Chondrocyte (in vitro differentiated cells): ENCODE results near the gene ANO2. TPM values are rescaled to one million over a fixed set of nuclear protein-coding genes. Genes with fewer than 3 reads are reported as not detected.

ENCODE experiments used
- DNase-seq: peaks from one replicate; pipeline ENCODE4 v3.0.0; 2021; ENCODE audit warnings: mixed read lengths, low spot score
- H3K27ac Mint-ChIP-seq: one replicate; pipeline ENCODE4 v1.8.0; 2021; ENCODE audit warnings: mild to moderate bottlenecking, moderate library complexity, mixed read lengths; ENCODE audit not compliant: unreplicated experiment
- H3K27me3 Mint-ChIP-seq: 2 replicates; pipeline ENCODE4 v1.8.0; 2021; ENCODE audit warnings: low read depth, mixed read lengths
- H3K36me3 Mint-ChIP-seq: 2 replicates; pipeline ENCODE4 v1.8.0; 2021; ENCODE audit warnings: low read depth, mixed read lengths
- H3K4me1 Mint-ChIP-seq: 2 replicates; pipeline ENCODE4 v1.8.0; 2021; ENCODE audit warnings: low read depth, mild to moderate bottlenecking, mixed read lengths
- H3K4me3 Mint-ChIP-seq: one replicate; pipeline ENCODE4 v1.8.0; 2021; ENCODE audit warnings: mild to moderate bottlenecking, moderate library complexity, mixed read lengths; ENCODE audit not compliant: unreplicated experiment
- H3K9me3 Mint-ChIP-seq: 2 replicates; pipeline ENCODE4 v1.8.0; 2021; ENCODE audit warnings: low read depth, mixed read lengths
- total RNA-seq: library from RNA; stranded (reverse); gene quantifications from 3 replicates; pipeline ENCODE4 v1.2.1, GENCODE V29; 2021
- TF ChIP-seq, protein P1 (sequence below): fragments of 200-600 bp; sonication (generic); IDR thresholded peaks from 2 replicates; pipeline ENCODE4 v1.5.0; 2021; ENCODE audit warnings: antibody characterized with exemption, mild to moderate bottlenecking, moderate library complexity

Gene ANO2
- total RNA-seq, 1 donor from 2014 or later = 0.47 TPM

- Mint-ChIP-seq H3K9me3 (no peaks in the 10 kb centered on the region), H3K4me1 (no peaks in the 10 kb centered on the region), H3K4me3 (no peak overlapping the region), H3K27me3 (peaks cover 21% of the 10 kb centered on the region), H3K36me3 (no peaks in the 10 kb centered on the region), H3K27ac (no peak overlapping the region)
- TF ChIP-seq, protein P1, sequence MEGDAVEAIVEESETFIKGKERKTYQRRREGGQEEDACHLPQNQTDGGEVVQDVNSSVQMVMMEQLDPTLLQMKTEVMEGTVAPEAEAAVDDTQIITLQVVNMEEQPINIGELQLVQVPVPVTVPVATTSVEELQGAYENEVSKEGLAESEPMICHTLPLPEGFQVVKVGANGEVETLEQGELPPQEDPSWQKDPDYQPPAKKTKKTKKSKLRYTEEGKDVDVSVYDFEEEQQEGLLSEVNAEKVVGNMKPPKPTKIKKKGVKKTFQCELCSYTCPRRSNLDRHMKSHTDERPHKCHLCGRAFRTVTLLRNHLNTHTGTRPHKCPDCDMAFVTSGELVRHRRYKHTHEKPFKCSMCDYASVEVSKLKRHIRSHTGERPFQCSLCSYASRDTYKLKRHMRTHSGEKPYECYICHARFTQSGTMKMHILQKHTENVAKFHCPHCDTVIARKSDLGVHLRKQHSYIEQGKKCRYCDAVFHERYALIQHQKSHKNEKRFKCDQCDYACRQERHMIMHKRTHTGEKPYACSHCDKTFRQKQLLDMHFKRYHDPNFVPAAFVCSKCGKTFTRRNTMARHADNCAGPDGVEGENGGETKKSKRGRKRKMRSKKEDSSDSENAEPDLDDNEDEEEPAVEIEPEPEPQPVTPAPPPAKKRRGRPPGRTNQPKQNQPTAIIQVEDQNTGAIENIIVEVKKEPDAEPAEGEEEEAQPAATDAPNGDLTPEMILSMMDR = no peak
- DNase-seq = no peak
These were observed 312.0 kb downstream of the ANO2 start for GRCh38 chr12:5633106-5633505.

GRCh38 chr12:5632453-5632852, 312.6 kb downstream of the ANO2 start:
- no peak for DNase-seq
- H3K4me3 Mint-ChIP-seq = no peak overlapping the region
- H3K27ac Mint-ChIP-seq = no peak overlapping the region
- H3K9me3 Mint-ChIP-seq = no peaks in the 10 kb centered on the region
- no peaks in the 10 kb centered on the region for H3K4me1 Mint-ChIP-seq
- H3K27me3 Mint-ChIP-seq = peaks cover 21% of the 10 kb centered on the region
- TF ChIP-seq, protein P1 = no peak
- H3K36me3 Mint-ChIP-seq = no peaks in the 10 kb centered on the region

DNA sequence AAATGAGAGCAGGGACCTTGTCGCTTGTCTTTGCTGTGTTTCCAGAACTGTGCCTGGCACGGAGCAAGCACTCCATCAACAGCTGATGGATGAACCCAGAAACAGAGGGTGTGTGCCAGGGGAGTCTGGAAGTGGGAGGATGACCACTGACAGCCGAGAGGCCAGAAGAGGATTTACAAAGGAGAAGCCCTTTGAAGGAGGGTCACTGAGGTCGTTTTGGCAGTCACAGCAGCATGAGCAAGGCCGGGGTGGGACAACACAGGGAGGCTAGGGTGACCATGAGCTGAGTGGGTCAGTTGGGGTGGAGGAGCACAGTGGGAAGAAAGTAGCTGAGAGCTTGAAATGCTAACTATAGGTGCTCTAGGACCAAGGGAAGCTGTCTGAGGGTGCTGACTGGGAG, 313.6 kb downstream of the ANO2 start:
- TF ChIP-seq, protein P1 = no peak
- H3K4me3 Mint-ChIP-seq = no peak overlapping the region
- no peaks in the 10 kb centered on the region for H3K36me3 Mint-ChIP-seq
- H3K27me3 Mint-ChIP-seq = peaks cover 21% of the 10 kb centered on the region
- H3K4me1 Mint-ChIP-seq = no peaks in the 10 kb centered on the region
- no peak overlapping the region for H3K27ac Mint-ChIP-seq
- no peak for DNase-seq
- H3K9me3 Mint-ChIP-seq = no peaks in the 10 kb centered on the region

- TF ChIP-seq, protein P1 = no peak
- no peaks in the 10 kb centered on the region for H3K36me3 Mint-ChIP-seq
- H3K27me3 Mint-ChIP-seq = peaks cover 20% of the 10 kb centered on the region
- no peak for DNase-seq
- no peaks in the 10 kb centered on the region for H3K4me1 Mint-ChIP-seq
- no peak overlapping the region for H3K4me3 Mint-ChIP-seq
- H3K9me3 Mint-ChIP-seq = no peaks in the 10 kb centered on the region
- H3K27ac Mint-ChIP-seq = no peak overlapping the region
These were observed 314.3 kb downstream of the ANO2 start for GRCh38 chr12:5630726-5631125.

GRCh38 chr12:5628501-5628900, 316.6 kb downstream of the ANO2 start:
- H3K4me3 Mint-ChIP-seq = no peak overlapping the region
- H3K36me3 Mint-ChIP-seq = peaks cover 2% of the 10 kb centered on the region
- H3K9me3 Mint-ChIP-seq = no peaks in the 10 kb centered on the region
- no peaks in the 10 kb centered on the region for H3K4me1 Mint-ChIP-seq
- H3K27me3 Mint-ChIP-seq = peaks cover 16% of the 10 kb centered on the region
- no peak for DNase-seq
- TF ChIP-seq, protein P1 = no peak
- no peak overlapping the region for H3K27ac Mint-ChIP-seq
